Endothelial cell of umbilical vein (primary cell): Measurements from ENCODE around the gene ZNF268. TPM values are rescaled to one million over a fixed set of nuclear protein-coding genes. Genes with fewer than 3 reads are reported as not detected.

ENCODE experiments used
- BruUV-seq: library from RNA; stranded (reverse); fragments of 400-500 nt; replicated peaks from 2 replicates; lab custom pipeline; 2021; lab: Mats Ljungman, UMichigan
- CTCF ChIA-PET: fragments of 300-600, 350-600 bp; sonication (Branson Sonifier 250); formaldehyde crosslinking; loops from one replicate; lab custom pipeline; 2021; ENCODE audit warnings: antibody characterized with exemption, inconsistent platforms; lab: Charles Lee
- POLR2A ChIA-PET: fragments of 300-600, 350-600 bp; sonication (Branson Sonifier 250); formaldehyde crosslinking; loops from one replicate; lab custom pipeline; 2021; ENCODE audit warnings: antibody characterized with exemption, inconsistent platforms; lab: Charles Lee
- DNase-seq: peaks from one replicate; pipeline ENCODE4 v3.0.0-alpha.2; 2011; ENCODE audit warnings: low read depth, low spot score
- FAIRE-seq: peaks from 2 replicates; lab custom pipeline; 2011; peaks lifted over from hg19 to GRCh38; lab: Jason Lieb, UNC
- H2AFZ ChIP-seq: 2 replicates; pipeline ENCODE4 v1.6.0; 2012; ENCODE audit warnings: low read depth, low read length, control low read depth, inconsistent platforms
- H3K27ac ChIP-seq: 2 replicates; pipeline ENCODE4 v1.5.1; 2011; ENCODE audit warnings: low read depth, mild to moderate bottlenecking, control low read depth, low read length, moderate library complexity; ENCODE audit not compliant: insufficient read depth
- H3K27me3 ChIP-seq, 2 experiments: 2 replicates each; pipeline versions ENCODE4 v1.6.0 to v1.6.1; 2011; ENCODE audit warnings: low read length in 2 of 2, mixed read lengths in 1 of 2; ENCODE audit not compliant: control insufficient read depth in 2 of 2, insufficient read depth in 2 of 2
- H3K36me3 ChIP-seq, 2 experiments: 2 replicates in 1 of 2; 3 replicates in 1 of 2; pipeline ENCODE4 v1.5.1; 2011; ENCODE audit warnings: low read length in 2 of 2, mild to moderate bottlenecking in 1 of 2, moderate library complexity in 1 of 2; ENCODE audit not compliant: control insufficient read depth in 2 of 2, insufficient read depth in 2 of 2; ENCODE audit errors: extremely low read depth in 1 of 2
- H3K4me1 ChIP-seq: 3 replicates; pipeline ENCODE4 v1.5.1; 2011; ENCODE audit warnings: mild to moderate bottlenecking, low read length; ENCODE audit not compliant: control insufficient read depth, insufficient read depth; ENCODE audit errors: extremely low read depth
- H3K4me2 ChIP-seq: 2 replicates; pipeline ENCODE4 v1.6.1; 2011; ENCODE audit warnings: low read length, control low read depth, mixed read lengths; ENCODE audit not compliant: insufficient read depth
- H3K4me3 ChIP-seq, 3 experiments: fragments of 200-600 bp in 1 of 3; sonication (generic), shearing (Covaris generic) in 1 of 3; replicated peaks in 1 of 3; 2 replicates each; pipeline ENCODE4 v1.5.1; 2011 to 2016; ENCODE audit warnings: control low read depth in 3 of 3, low read length in 3 of 3, mild to moderate bottlenecking in 2 of 3, inconsistent platforms in 1 of 3, low read depth in 1 of 3, moderate library complexity in 1 of 3; ENCODE audit not compliant: insufficient read depth in 1 of 3
- H3K79me2 ChIP-seq: 2 replicates; pipeline ENCODE4 v1.6.0; 2012; ENCODE audit warnings: low read length, inconsistent platforms; ENCODE audit not compliant: control insufficient read depth, insufficient read depth
- H3K9ac ChIP-seq: replicated peaks from 2 replicates; pipeline ENCODE3; 2011; ENCODE audit warnings: low read length, control low read depth; ENCODE audit not compliant: insufficient read depth; ENCODE audit errors: extremely low read depth
- H3K9me1 ChIP-seq: replicated peaks from 3 replicates; pipeline ENCODE4 v1.6.0; 2011; ENCODE audit warnings: mild to moderate bottlenecking, low read length; ENCODE audit not compliant: control insufficient read depth, insufficient read depth; ENCODE audit errors: extremely low read depth
- H3K9me3 ChIP-seq: replicated peaks from 2 replicates; pipeline ENCODE4 v1.5.1; 2012; ENCODE audit warnings: low read length, inconsistent platforms; ENCODE audit not compliant: control insufficient read depth, insufficient read depth
- H4K20me1 ChIP-seq: replicated peaks from 2 replicates; pipeline ENCODE3; 2011; ENCODE audit warnings: mild to moderate bottlenecking, low read length; ENCODE audit not compliant: control insufficient read depth, insufficient read depth; ENCODE audit errors: extremely low read depth
- EZH2 ChIP-seq: IDR thresholded peaks from 2 replicates; pipeline ENCODE4 v1.6.1; 2012; ENCODE audit warnings: borderline replicate concordance, low read depth, mild to moderate bottlenecking, moderate library complexity, low read length, inconsistent platforms; ENCODE audit not compliant: severe bottlenecking
- FOS ChIP-seq: IDR thresholded peaks from 2 replicates; pipeline ENCODE4 v1.6.1; 2011; ENCODE audit warnings: mild to moderate bottlenecking, low read length, moderate library complexity, borderline replicate concordance; ENCODE audit not compliant: insufficient read depth
- GATA2 ChIP-seq: IDR thresholded peaks from 2 replicates; pipeline ENCODE4 v1.7.0; 2011; ENCODE audit warnings: low read depth, mild to moderate bottlenecking, moderate library complexity, mixed read lengths, low read length; ENCODE audit not compliant: insufficient read length, insufficient read depth
- JUN ChIP-seq: IDR thresholded peaks from 2 replicates; pipeline ENCODE4 v1.6.1; 2011; ENCODE audit warnings: borderline replicate concordance, low read depth; ENCODE audit not compliant: insufficient read length, insufficient read depth
- MYC ChIP-seq: IDR thresholded peaks from one replicate; pipeline ENCODE4 v1.6.1; 2011; ENCODE audit warnings: mild to moderate bottlenecking, low read depth, low read length
- POLR2A ChIP-seq: IDR thresholded peaks from 2 replicates; pipeline ENCODE4 v1.6.1; 2012; ENCODE audit warnings: low read depth, mild to moderate bottlenecking, control low read depth, low read length
- POLR2AphosphoS5 ChIP-seq: IDR thresholded peaks from 2 replicates; pipeline ENCODE4 v1.6.1; 2012; ENCODE audit warnings: low read depth, mild to moderate bottlenecking, control low read depth, low read length, moderate library complexity; ENCODE audit not compliant: insufficient read depth
- dilution Hi-C: fragments of 300-500 bp; cut with MboI; formaldehyde crosslinking; loops from one replicate; pipeline ENCODE4 v1.15.0; 2019; ENCODE audit warnings: low sequenced_read_pairs; ENCODE audit not compliant: extremely low pct_ligation_motif_present
- intact Hi-C: fragments of 100-400 bp; cut with micrococcal nuclease; formaldehyde crosslinking; loops from one replicate; pipeline ENCODE4 v1.10.0; 2022
- polyA plus RNA-seq, 4 experiments: library from polyadenylated mRNA; depleted of rRNA in 3 of 4; stranded (reverse) in 3 of 4; unstranded in 1 of 4; fragments of >200 nt; gene quantifications; 2 replicates each; pipeline versions ENCODE4 v1.2.1 to v1.2.3, GENCODE V29; 2011 to 2012; ENCODE audit warnings: missing spikeins in 1 of 4
- total RNA-seq: library from RNA; stranded (reverse); gene quantifications from 2 replicates; pipeline ENCODE4 v1.2.3, GENCODE V29; 2021
- TF ChIP-seq, protein P1 (sequence below), 2 donors: IDR thresholded peaks; 1 replicate in 1 of 2; 2 replicates in 1 of 2; pipeline ENCODE4 v1.5.1; 2011; ENCODE audit warnings: low read length in 2 of 2, mild to moderate bottlenecking in 2 of 2, moderate library complexity in 2 of 2, control low read depth in 1 of 2, inconsistent platforms in 1 of 2, low read depth in 1 of 2; ENCODE audit not compliant: insufficient read depth in 1 of 2; ENCODE audit errors: extremely low read depth in 1 of 2
- TF ChIP-seq, protein P2 (sequence below): IDR thresholded peaks from 2 replicates; pipeline ENCODE4 v1.6.1; 2011; ENCODE audit not compliant: insufficient read depth, insufficient read length

Gene ZNF268
- total and polyA plus RNA-seq, 2 donors (not counting 3 experiments of a cell fraction or from before 2014, with no cell fraction given): 7.7 to 17.3 TPM

DNA sequence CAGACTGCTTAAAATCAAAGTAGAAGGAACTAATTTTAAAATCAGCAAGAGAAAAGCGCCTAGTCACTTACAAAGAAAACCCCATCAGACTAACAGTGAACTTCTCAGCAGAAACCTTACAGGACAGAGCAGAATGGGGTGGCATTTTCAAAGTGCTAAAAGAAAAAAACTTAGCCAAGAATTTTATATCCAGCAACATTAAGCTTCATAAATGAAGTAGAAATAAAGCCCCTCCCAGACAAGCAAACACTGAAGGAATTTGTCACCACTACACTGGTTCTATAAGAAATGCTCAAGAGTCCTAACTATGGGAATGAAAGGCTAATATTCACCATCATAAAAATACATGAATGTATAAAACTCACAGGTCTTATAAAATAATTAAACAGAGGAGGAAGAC is 6.4 kb upstream of the ZNF268 start:
- ChIA-PET POLR2A (no interaction called here), CTCF (no interaction called here)
- DNase-seq: no peak
- H3K9ac ChIP-seq: no peak overlapping the region
- no peaks in the 10 kb centered on the region for H3K36me3 ChIP-seq
- dilution Hi-C loops: no loop called here
- no peak overlapping the region for H2AFZ ChIP-seq
- no peaks in the 10 kb centered on the region for H3K9me1 ChIP-seq
- peaks cover 3% of the 10 kb centered on the region for H3K9me3 ChIP-seq
- no peak for FAIRE-seq
- no TSS peak for BruUV-seq
- no peaks in the 10 kb centered on the region for H4K20me1 ChIP-seq
- H3K27me3 ChIP-seq: no peaks in the 10 kb centered on the region
- no peak overlapping the region for H3K4me2 ChIP-seq
- no peak overlapping the region for H3K4me3 ChIP-seq
- no peaks in the 10 kb centered on the region for H3K4me1 ChIP-seq
- H3K79me2 ChIP-seq: no peaks in the 10 kb centered on the region
- H3K27ac ChIP-seq: no peak overlapping the region
- no peak for TF ChIP-seq JUN
- TF ChIP-seq EZH2: no peak
- TF ChIP-seq MYC: no peak
- TF ChIP-seq GATA2: no peak
- TF ChIP-seq POLR2AphosphoS5: no peak
- intact Hi-C loops: no loop called here

- peaks cover 2% of the 10 kb centered on the region for H3K79me2 ChIP-seq
- dilution Hi-C loops (no loop called here), intact Hi-C loops (loop anchor here (1.0 kb wide), 3 partner anchors 50 to 224 kb away; partner anchors contain the start of genes ZNF10, ZNF140, ZNF605 and ZNF891)
- no peaks in the 10 kb centered on the region for H3K9me1 ChIP-seq
- BruUV-seq: no TSS peak
- no peak overlapping the region for H3K9ac ChIP-seq
- no peak overlapping the region for H3K27ac ChIP-seq
- no peak for TF ChIP-seq POLR2AphosphoS5
- no peak for TF ChIP-seq MYC
- TF ChIP-seq EZH2: no peak
- TF ChIP-seq FOS: no peak
- TF ChIP-seq, protein P1, sequence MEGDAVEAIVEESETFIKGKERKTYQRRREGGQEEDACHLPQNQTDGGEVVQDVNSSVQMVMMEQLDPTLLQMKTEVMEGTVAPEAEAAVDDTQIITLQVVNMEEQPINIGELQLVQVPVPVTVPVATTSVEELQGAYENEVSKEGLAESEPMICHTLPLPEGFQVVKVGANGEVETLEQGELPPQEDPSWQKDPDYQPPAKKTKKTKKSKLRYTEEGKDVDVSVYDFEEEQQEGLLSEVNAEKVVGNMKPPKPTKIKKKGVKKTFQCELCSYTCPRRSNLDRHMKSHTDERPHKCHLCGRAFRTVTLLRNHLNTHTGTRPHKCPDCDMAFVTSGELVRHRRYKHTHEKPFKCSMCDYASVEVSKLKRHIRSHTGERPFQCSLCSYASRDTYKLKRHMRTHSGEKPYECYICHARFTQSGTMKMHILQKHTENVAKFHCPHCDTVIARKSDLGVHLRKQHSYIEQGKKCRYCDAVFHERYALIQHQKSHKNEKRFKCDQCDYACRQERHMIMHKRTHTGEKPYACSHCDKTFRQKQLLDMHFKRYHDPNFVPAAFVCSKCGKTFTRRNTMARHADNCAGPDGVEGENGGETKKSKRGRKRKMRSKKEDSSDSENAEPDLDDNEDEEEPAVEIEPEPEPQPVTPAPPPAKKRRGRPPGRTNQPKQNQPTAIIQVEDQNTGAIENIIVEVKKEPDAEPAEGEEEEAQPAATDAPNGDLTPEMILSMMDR (IDR thresholded peaks at IDR 0.05; ENCODE audit: extremely low read depth in 1 of 2, insufficient read depth in 1 of 2, low read depth in 1 of 2, low read length in 2 of 2): no peak
- no peak for TF ChIP-seq GATA2
- TF ChIP-seq, protein P2, sequence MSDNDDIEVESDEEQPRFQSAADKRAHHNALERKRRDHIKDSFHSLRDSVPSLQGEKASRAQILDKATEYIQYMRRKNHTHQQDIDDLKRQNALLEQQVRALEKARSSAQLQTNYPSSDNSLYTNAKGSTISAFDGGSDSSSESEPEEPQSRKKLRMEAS: no peak
- no peak for TF ChIP-seq POLR2A
- no peak for TF ChIP-seq JUN
- ChIA-PET CTCF (interaction anchor here (0.9 to 2.1 kb wide), 6 partner anchors 11 to 193 kb away, joined by 3 to 13 read pairs (median 4); partner anchors contain the start of genes ZNF10 and ZNF891), POLR2A (interaction anchor here (1.0 kb wide), 1 partner anchor 194 kb away, joined by 6 read pairs; the partner anchor contains the start of gene ZNF26)
- no peak overlapping the region for H3K4me2 ChIP-seq
- H4K20me1 ChIP-seq: no peaks in the 10 kb centered on the region
- no peaks in the 10 kb centered on the region for H3K9me3 ChIP-seq
- no peaks in the 10 kb centered on the region for H3K27me3 ChIP-seq
- H3K4me1 ChIP-seq: peaks cover 3% of the 10 kb centered on the region
- DNase-seq: no peak
- peaks cover 2 to 6% of the 10 kb centered on the region in 2 experiments for H3K36me3 ChIP-seq
- H3K4me3 ChIP-seq: no peak overlapping the region
- FAIRE-seq: no peak
- H2AFZ ChIP-seq: no peak overlapping the region
These were observed 626 bp upstream of the ZNF268 start for GRCh38 chr12:133180669-133181068.
